HG03045 (cell line): ENCODE measurements around the gene DPYD.

Experiments
- ATAC-seq: cut with Tn5 transposase; IDR thresholded peaks from one replicate; pipeline ENCODE4 v1.9.1; 2021; ENCODE audit warnings: mild to moderate bottlenecking, moderate library complexity; ENCODE audit not compliant: unreplicated experiment

DPYD gene

GRCh38 chr1:97920832-97921571, at the start of gene DPYD:
Gene DPYD, minus strand, starts transcription at chr1:97921034. Its CDS starts 112 bp downstream, at chr1:97920922.
- peak; percentile 92 for ATAC-seq

- ATAC-seq, result no peak
Measured at GRCh38 chr1:97960470-97960869, 39.6 kb upstream of the DPYD start.

- no peak for ATAC-seq
Measured at GRCh38 chr1:97947695-97948094, 26.9 kb upstream of the DPYD start.

- ATAC-seq, result no peak
Measured at GRCh38 chr1:97943354-97943753, 22.5 kb upstream of the DPYD start.

- ATAC-seq, result no peak
Measured at GRCh38 chr1:97942161-97943123, 21.6 kb upstream of the DPYD start.

GRCh38 chr1:97938285-97938642, 17.4 kb upstream of the DPYD start:
- no peak for ATAC-seq

GRCh38 chr1:97936976-97937375, 16.1 kb upstream of the DPYD start:
- no peak for ATAC-seq

- ATAC-seq, result no peak
Measured at GRCh38 chr1:97934491-97934890, 13.7 kb upstream of the DPYD start.

- ATAC-seq, result no peak
Measured at GRCh38 chr1:97929874-97930851, 9.3 kb upstream of the DPYD start.

GRCh38 chr1:97926017-97926708, 5.3 kb upstream of the DPYD start:
- no peak for ATAC-seq

- no peak for ATAC-seq
Measured at GRCh38 chr1:97925151-97925550, 4.3 kb upstream of the DPYD start.

GRCh38 chr1:97923811-97924210, 3.0 kb upstream of the DPYD start:
- ATAC-seq, result no peak

GRCh38 chr1:97920276-97920831, 480 bp downstream of the DPYD start:
- no peak for ATAC-seq

GRCh38 chr1:97919585-97920261, 1.1 kb downstream of the DPYD start:
- ATAC-seq, result no peak

GRCh38 chr1:97918961-97919360, 1.9 kb downstream of the DPYD start:
- ATAC-seq, result no peak

- ATAC-seq, result no peak
Measured at GRCh38 chr1:97913506-97914139, 7.2 kb downstream of the DPYD start.

- ATAC-seq, result no peak
Measured at GRCh38 chr1:97911266-97912215, 9.3 kb downstream of the DPYD start.

GRCh38 chr1:97909266-97909665, 11.6 kb downstream of the DPYD start:
- no peak for ATAC-seq
